GM19238 (cell line): ENCODE data around the gene S100A10.

Source experiments
- DNase-seq: peaks from one replicate; pipeline ENCODE4 v3.0.0; 2011; ENCODE audit warnings: low spot score; ENCODE audit not compliant: insufficient read length

Gene S100A10

DNA sequence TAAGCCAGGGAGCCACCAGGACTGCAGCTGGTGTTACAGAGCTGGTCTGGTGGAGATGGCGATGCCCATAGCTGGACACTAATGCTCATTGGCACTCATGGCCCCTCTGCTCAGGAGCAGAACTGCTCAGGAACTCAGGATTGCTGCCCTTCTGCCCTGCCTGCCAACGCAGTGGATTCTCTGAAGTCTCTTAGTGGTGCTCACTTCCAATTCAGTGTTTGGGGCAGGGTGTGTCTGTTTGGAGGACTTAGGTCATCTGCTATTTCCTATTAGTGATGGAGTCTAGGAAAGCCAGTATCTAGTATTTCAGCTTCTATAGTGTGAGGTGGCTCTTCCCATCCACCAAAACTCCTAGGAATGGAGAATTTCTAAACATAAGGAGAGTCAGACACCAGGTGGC, 29.1 kb downstream of the S100A10 start:
- no peak for DNase-seq

DNA sequence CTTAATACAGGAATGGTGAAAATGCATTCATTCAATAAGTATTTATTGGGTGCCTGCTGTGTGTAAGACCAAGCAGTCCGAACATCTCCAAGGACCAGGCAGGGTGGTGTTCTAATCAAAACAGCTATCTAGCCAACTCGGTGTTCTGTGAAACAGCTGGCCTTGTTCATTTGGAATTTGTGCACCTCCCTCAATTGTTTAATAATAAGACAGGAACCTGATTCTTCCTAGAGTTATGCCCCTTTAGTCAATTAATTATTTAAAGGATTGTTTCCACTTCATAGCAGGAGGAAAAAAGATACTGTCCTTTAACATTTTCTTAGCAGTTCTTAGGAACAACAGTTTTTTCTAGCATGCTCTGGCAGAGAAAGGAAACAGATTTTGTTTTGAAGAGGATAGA, 30.4 kb downstream of the S100A10 start:
- no peak for DNase-seq

DNA sequence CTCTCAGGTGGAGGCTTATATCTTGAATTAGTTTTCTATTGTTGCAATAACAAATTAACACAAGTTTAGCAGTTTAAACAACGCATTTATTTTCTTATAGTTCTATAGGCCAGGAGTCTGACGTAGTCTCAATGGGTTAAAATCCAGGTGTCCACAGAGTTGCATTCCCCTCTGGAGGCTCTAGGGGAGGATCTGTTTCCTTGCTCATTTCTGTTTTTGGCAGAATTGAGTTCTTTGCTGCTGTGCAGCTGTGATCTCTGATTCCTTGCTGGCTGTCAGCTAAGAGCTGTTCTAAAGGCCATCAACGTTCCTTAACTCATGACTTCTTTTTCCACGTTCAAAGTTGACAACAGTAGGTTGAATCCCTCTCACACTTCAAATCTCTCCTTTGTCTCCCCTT, 31.8 kb downstream of the S100A10 start:
- no peak for DNase-seq

DNA sequence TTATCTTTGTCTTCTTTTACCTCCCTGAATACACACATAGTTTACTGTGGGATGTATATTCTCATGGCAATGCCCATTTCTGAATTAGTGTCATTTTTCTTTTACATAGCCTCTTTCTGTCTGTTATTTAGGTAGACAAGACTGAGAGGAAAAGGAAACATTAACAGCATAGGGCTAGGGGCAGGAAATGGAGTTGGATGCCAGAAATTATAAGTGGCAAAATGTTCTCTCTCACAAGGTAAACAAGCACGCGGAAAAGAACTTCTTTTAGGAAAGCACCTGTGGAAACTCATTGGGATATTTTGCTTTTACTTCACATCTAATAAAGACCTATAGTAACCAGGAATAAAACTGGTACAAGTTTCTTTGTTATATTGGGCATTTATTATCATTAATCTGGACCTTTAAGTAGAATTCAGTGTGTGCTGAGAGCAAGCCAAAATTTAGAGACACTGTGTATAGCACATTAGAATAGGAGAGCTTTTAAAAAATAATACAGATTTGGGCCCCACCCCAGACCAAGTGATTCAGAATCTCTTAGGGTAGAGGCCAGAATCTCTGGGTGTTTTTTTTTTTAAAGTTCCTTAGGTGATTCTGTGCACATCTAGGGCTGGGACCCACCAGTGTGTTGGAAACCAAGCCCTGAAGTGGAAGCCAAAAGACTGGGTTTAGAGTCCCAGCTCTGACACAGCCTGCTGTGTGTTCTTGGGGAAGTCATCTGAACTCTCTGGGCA, 32.7 kb downstream of the S100A10 start:
- no peak for DNase-seq

DNA sequence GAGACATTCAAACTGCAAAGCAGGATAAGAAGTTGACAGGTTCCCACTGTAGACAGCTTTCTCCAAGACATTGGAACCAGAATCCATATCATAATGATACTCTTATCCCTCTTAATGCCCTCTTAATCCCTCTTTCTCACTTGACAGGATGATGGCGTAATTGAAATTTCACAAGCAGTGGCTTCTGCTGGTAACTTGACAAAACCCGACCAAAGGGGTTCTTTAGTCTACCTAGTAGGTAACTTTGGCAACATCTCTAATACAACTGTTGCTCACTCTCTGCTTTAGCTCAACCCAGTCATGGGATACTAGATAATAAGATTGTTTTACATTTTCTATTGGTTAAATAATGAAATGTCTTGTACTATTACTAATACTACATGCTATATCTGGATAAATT, 34.7 kb downstream of the S100A10 start:
- no peak for DNase-seq

DNA sequence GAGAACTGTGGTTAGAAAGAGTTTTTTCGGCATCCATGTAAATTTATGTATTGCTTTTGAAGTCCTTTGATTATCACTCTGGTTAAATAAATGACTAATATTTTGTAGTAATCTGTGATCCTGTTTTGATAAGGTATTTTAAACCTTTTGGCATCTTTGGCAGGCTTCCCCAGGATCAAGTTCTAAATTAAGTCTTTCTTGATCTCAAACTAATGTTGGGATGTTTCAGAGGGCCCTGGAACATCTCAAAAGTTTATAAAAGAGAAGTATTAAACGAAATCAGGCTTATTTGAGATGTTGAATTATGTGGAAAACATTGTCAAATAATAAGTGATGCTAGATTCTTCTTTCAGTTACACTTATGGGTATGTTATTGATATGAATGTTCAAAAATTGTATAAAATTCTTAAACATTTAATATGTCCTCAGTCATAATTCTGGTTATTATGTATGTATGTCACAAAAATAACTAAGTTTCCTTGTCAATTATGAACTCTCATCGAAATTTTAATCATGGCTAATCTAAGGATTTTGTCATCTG, 36.6 kb downstream of the S100A10 start:
- DNase-seq: no peak

DNA sequence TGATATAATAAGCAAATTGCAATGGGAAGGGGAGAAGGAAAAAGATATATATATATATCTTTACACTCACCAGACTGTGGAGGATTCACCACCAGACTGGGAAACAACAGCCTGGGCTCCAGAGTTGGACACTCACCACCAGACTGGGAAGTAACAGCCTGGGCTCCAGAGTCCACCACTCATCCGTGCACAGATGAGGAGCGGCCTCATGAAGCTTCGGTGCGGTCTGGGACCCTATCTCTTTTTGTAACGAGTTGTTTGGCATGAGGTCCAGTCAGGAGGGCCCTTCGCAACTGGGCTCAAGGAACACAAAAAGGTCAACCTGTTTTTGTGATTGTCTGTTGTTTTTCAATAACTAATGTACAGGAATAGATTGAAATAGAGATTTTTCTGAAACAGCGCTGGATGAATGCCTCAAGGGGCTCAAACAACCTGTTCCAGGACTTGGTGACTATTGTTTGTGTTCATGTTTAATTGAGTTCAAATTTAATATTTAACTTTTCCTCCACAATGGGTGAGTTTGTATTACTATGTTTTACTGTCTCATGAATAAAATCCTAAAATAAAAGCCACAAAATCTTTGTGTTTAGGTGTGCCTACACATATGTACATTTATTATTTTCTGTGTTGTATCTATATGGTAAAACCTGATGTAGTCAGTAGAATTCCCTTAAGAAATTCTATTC, 40.1 kb downstream of the S100A10 start:
- DNase-seq: no peak

DNA sequence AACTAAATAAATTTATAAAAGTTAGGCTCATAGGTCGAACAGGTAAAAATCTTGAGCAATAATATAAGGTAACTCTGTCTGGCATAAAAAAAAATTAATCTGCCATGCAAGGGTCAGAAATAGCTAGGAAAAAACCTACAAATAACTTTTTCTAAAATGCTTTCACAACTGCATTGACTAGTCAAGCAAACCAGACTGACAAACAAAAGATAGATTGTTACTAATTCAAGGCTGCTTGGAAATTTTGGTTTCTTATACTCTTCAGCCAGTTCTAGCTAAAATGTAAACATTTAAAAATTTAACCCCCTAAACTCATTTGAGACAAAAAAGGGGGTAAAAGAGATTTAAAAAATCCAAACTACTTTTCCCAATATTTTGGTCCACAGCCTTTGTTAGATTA, 40.8 kb downstream of the S100A10 start:
- no peak for DNase-seq

DNA sequence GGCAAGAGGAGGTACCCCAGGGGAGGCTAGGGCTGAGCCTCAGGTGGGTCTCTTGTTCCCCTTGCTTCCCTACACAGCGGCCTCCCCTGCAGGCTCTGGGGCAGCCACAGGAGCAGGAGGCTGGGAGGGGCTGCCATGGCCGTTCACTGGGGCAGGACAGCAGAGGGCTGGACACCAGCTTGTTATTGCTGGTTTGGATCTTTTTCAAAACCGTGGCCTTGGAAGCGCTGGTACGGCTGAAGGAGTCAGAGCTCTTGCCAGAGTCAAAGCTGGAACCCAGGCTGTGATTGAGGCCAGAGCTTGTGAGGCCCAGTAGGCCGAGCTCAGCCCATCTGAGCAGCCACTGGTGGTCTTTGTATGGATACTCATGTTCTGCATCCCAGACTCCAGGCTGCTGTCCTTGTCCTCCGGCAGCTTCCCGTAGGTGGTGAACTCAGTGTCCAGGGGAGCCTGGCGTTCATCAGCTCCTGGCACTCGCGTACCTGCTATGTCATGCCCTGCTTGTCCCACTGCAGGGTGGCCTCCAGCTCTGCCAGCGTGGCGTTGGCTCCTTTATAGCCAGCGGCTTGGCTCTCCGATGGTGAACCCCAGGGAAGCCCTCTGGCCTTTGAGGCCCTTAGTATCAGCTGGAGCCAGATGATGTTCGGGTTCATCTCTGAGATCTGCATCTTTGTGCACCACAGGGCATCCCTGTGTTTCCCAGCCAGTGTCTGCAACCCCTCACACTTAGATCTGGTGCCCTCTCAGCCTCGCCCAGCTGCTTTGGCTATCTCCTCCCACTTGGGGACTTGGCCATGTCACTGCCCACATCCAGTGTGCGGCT, 44.1 kb downstream of the S100A10 start:
- no peak for DNase-seq

DNA sequence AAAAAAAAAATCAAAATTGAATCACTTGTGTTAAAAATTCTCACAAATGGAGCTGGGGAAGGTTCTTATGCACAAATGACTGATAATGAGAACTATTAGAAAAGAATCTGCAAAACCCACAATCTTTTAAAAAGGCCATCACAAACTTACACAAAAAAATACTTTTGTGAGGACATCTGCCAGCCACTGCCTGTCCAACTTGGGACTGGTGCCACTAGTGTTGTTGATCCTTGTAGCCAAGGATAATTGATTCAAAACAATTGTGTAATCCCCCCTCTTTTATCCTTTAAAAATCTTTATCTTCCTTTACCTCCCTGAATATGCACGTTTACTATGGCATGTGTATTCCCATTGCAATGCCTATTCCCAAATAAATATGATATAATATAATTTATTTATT, 45.2 kb downstream of the S100A10 start:
- no peak for DNase-seq

DNA sequence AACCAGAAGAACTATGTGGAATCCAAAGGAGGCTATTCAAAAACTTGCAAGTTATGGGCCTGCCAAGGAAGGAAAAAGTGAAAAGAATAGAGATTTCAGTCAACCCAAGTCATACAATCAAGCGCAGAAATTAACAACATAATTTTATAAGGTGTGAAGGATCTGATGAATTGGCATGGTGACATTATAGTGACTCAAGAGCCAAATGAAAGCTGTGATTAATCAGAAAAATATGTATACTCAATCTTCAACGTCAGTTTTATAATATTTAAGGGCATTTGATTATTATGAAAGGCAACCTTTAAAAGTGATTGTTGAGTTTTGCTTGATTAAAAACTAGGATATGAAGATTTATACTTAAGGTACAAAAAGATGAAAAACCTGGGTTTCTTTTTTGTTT, 46.5 kb downstream of the S100A10 start:
- no peak for DNase-seq

DNA sequence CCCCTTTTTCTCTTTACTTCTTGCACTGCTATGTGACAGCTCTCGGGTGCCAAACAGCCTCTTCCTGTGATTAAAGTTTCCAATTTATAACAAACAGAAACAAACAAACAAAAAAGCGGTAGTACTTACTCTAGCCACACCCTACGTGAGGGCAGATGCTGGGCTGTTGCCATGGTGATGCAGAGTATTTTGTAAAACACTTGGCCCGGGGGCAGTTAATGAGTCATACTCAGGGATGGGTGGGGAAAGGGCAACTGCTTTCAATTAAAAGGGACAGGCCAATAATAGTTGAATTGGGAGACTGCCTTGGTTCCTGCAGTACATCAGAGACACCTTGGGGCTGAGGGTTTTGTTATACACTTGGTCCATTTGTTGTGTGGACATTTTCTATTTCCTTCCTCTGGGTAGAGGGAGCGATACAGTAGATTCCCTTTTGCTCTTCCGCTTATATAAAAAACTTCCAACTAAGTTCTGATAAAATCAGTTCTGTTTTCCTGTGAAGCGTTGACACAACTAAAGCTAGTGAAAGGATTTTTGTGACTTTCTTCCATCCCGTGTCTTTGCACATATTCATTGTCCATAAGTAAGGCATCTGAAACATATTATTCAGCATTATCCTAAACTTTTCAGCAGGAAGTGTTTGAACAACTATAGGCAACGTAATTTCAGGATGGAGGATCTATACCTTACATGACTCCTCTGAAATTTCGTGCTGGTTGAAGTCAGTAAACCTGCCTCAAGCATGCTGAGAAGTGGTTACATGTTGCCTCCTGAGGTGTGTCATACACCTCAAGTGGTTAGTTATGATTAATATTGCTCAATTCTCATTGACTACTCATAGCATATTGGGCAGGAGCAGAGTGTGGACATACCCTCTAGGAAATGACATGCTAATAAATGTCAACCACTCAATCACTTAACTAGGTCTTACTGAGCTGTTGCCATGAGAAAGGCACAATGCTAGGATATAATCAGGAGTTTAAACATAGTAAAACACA, 47.6 kb downstream of the S100A10 start:
- DNase-seq: no peak

DNA sequence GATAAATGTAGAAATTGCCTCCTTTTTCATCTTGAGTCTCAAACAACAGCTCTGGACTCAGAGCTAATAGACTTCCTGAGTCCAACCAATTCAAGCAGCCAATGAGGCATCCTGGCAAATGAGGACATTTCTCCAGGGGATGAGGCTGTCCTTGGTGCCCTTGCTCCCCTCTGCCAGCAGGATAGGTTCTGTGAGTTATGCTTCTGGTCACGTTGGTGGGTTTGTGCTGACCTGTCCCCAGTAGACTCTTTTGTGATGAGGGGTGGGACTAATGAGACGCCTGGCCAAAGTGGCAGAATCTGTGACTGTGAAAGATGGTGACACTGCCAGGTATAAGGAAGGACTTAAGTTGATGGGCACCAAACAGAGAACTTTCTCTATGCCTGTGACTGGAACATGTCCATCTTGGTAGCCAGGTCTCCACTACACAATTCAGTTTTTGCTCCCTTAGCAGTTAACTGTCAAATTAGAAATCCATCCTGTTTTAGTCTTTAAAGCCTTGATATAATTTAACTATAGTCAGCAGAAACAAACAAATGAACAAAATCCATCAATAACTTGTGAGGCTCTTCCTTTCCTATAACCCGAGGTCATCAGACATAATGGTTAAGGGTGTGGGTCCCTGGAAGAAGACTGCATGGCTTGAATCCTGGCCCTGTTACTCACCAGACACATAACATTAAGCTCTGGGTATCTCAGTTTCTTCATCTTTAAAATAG, 48.6 kb downstream of the S100A10 start:
- DNase-seq: no peak

DNA sequence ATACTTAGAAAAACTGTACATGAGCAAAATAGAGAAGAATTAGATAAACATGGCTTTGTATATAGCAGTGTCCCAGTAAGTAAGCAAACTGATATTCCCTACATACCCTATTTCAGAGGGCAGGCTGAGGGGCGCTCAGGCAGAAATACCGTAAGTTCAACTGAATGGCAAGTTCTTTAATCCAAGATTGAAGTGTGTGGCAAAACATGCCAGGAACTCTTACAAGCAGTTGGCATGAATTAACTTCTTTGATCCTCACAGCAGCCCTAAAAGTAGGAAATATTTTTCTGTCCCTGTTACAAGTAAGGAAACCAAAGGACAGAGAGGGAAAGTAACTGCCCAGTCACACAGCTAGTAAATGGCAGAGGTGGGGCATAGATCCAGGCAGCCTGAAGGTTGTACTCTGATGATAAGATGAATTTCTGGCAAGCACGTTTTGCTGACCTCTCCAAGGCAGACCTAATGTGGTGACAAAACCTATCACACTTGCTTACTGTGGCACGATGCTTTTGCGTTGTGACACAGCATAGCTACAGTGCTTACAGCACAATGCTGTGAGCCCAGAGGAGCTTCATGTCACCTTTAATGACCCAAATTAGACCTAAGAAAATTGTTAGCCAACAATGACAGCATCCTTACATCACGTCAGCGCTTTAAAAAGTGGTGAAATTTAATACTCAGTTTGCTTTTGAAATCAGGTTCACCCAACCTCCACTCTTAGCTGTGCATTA, 49.4 kb downstream of the S100A10 start:
- DNase-seq: no peak

DNA sequence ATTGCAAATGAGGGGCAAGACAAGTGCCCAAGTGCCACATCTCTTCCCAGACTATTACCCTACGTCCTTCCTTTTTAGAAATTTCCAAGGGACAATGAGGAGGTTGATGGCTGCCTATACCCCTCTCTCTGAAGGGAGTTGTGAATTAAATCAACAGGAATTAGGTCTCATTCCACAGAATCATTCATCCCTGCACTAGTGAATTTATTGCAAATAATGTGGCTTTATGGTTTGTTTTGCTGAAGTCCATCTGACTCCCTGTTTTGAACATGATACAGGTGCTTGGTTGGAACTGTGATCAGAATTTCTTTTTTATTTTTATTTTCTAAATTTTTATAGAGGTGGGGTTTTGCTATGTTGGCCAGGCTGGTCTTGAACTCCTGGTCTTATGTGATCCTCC, 50.1 kb downstream of the S100A10 start:
- no peak for DNase-seq

DNA sequence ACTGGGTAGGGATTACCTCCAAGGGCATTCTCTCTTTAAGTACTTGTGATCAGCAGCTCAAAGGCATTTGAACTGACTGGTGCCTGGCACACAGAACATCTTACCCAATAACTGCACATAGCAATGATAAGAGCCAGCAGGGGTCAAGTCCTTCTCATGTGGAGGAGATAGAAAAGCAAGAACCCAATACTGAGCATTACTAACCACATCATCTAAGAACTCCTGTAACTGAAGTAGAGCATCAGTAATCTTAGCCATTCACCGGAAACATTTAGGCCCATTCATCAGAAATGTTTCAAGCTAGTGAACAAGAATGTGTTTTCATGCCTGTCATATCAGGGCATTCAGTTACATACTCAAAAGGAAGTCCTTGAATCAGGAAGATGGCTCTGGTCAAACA, 50.8 kb downstream of the S100A10 start:
- DNase-seq: no peak

DNA sequence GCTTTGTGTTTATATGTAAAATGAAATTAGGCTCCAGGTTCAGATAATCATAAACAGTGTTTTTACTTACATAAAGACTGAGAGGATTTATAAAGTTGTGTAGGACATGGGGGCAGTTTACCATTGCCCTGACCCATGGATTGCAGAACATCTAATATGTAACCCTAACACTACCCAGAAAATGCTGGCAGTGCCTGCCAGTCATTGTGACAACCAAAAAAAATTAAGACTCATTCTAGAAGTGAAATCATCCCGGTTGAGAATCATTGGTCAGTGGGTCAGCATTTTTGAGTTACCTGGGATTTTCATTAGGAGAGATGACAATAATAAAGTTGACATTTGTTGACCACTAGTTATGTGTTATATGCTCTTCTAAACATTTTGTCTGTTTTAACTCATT, 53.1 kb downstream of the S100A10 start:
- no peak for DNase-seq

DNA sequence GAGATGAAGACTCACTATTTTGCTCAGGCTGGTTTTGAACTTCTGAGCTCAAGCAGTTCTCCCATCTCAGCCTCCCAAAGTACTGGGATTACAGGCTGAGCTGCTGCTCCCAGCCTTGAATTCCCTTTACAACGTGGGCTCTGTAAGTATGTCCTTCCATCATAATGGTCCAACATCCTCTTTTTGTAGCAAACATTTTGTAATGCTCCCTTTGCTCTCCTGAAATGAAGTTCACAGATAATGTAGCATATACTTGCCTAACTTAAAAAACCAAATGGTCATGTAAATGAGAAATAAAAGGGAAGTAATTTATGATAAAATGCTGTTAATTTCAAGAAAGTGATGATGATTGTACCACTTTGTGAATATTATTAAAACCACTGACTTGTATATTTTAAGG, 53.9 kb downstream of the S100A10 start:
- no peak for DNase-seq

DNA sequence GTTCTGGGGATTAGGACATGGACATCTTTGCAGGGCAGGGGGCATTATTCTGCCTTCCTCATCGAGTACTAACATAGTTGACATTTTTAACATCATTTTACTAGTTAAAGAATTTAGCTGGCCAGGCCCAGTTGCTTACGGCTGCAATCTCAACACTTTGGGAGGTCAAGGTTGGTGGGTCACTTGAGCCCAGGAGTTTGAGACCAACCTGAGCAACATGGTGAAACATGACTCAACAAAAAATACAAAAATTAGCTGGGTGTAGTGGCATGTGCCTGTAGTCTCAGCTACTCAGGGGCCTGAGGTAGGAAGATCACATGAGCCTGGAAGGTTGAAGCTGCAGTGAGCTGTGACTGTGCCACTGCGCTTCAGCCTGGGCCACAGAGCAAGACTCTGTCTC, 54.5 kb downstream of the S100A10 start:
- DNase-seq: no peak

DNA sequence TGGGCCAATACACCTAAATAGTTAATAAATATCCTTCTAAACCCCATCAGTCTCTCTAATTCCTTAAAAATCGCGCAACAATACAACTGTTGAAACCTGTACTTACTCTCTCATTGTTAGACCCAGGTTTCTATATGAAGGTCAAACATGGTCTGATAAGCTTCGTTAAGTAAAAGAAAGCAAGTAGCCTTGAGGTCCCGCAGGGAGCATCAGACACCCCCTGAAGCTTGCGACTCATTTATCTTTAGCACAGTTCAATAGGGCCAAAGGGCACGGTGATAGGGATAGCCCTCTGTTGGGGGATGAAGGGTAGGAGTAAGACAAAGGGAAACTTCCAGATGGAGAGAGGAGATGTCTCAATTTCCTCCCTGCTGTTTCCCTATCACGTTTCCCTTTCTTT, 57.0 kb downstream of the S100A10 start:
- no peak for DNase-seq
